Measurements from ENCODE around the gene ABLIM2. TPM values are rescaled to one million over a fixed set of nuclear protein-coding genes. Genes with fewer than 3 reads are reported as not detected.

Gene ABLIM2
- total and polyA plus RNA-seq, 2 of the 4 experiments (the other 2 are of a cell fraction) = under 0.01 to 0.10 TPM

- TF ChIP-seq CEBPB (IDR thresholded peaks at IDR 0.05; ENCODE audit: low read depth, low read length) = no peak
Observed at GRCh38 chr4:8067945-8068896, 90.4 kb downstream of the ABLIM2 start (continued).

- in situ Hi-C loops (cut with MboI; ENCODE audit: low sequenced_read_pairs) (no loop called here), intact Hi-C loops (cut with micrococcal nuclease) (no loop called here), dilution Hi-C loops (cut with HindIII; ENCODE audit: low sequenced_read_pairs, unreplicated experiment) (no loop called here)
- peaks cover 56% of the 10 kb centered on the region for H3K27me3 ChIP-seq (ENCODE audit: control insufficient read depth, insufficient read depth, low read length)
- H2BK5ac ChIP-seq (ENCODE audit: low read depth, low read length, poor library complexity, severe bottlenecking) = no peak overlapping the region
- ATAC-seq (ENCODE audit: low read depth) (no peak), DNase-seq (no peak)
- no peak overlapping the region for H3K4ac ChIP-seq (ENCODE audit: low read depth, low read length)
- H3K14ac ChIP-seq (replicated peaks; ENCODE audit: low read depth, low read length) = no peak overlapping the region
- H2AFZ ChIP-seq (replicated peaks; ENCODE audit: low read length, poor library complexity) = peak overlapping the region; percentile 43
- H4K8ac ChIP-seq (ENCODE audit: low read depth in 2 of 2, low read length in 2 of 2) = no peak overlapping the region
- H3K9me1 ChIP-seq (ENCODE audit: insufficient read depth, low read length) = no peaks in the 10 kb centered on the region; the same call in 1 of the 2 replicates
- no peaks in the 10 kb centered on the region for H3K79me1 ChIP-seq (ENCODE audit: low read depth in 1 of 2, low read length in 2 of 2)
- no peaks in the 10 kb centered on the region for H3K36me3 ChIP-seq (ENCODE audit: control insufficient read depth, insufficient read depth, low read length)
- no peak overlapping the region for H2BK20ac ChIP-seq (ENCODE audit: low read depth, low read length)
- H2BK120ac ChIP-seq (ENCODE audit: low read depth, low read length) = no peak overlapping the region
- no peak overlapping the region for H3K27ac ChIP-seq (ENCODE audit: insufficient read depth, low read length)
- H3K56ac ChIP-seq (ENCODE audit: extremely low read depth, insufficient read depth, low read length) = no peak overlapping the region
- CTCF ChIA-PET = no interaction called here
- no peaks in the 10 kb centered on the region for H3K4me1 ChIP-seq (ENCODE audit: control insufficient read depth, insufficient read depth, low read length)
- H3K4me2 ChIP-seq (ENCODE audit: low read depth, low read length) = no peak overlapping the region
- no TSS peak for BruUV-seq (replicated peaks)
- no peak overlapping the region for H3K9ac ChIP-seq (ENCODE audit: low read depth, low read length)
- peaks cover 19% of the 10 kb centered on the region for H3K9me3 ChIP-seq (ENCODE audit: control insufficient read depth, insufficient read depth, low read length)
- WGBS, 2 experiments (ENCODE audit: extremely low coverage in 2 of 2, insufficient read length in 1 of 2) = 40% methylated on average over 4 of the region's 20 CpGs; no CpG with 5 or more reads in 1 of the 2 experiments
- H2AK9ac ChIP-seq (replicated peaks; ENCODE audit: low read depth, low read length, poor library complexity) = no peak overlapping the region
- TF ChIP-seq MAZ (IDR thresholded peaks at IDR 0.05; ENCODE audit: borderline replicate concordance, low read depth, low read length) (no peak), FOS (IDR thresholded peaks at IDR 0.05; ENCODE audit: low read depth, low read length) (no peak), SMC3 (IDR thresholded peaks at IDR 0.05; ENCODE audit: low read depth, low read length) (no peak), CEBPB (IDR thresholded peaks at IDR 0.05; ENCODE audit: low read depth, low read length) (no peak), MXI1 (IDR thresholded peaks at IDR 0.05; ENCODE audit: borderline replicate concordance, low read depth, low read length) (no peak), POLR2A (IDR thresholded peaks at IDR 0.05; ENCODE audit: low read depth, low read length) (no peak), RAD21 (IDR thresholded peaks at IDR 0.05; ENCODE audit: low read length) (no peak)
- TF ChIP-seq, protein P1, sequence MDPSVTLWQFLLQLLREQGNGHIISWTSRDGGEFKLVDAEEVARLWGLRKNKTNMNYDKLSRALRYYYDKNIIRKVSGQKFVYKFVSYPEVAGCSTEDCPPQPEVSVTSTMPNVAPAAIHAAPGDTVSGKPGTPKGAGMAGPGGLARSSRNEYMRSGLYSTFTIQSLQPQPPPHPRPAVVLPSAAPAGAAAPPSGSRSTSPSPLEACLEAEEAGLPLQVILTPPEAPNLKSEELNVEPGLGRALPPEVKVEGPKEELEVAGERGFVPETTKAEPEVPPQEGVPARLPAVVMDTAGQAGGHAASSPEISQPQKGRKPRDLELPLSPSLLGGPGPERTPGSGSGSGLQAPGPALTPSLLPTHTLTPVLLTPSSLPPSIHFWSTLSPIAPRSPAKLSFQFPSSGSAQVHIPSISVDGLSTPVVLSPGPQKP (IDR thresholded peaks at IDR 0.05; ENCODE audit: borderline replicate concordance, low read depth, low read length) = no peak
- no peak overlapping the region for H2BK15ac ChIP-seq (ENCODE audit: low read depth, low read length)
- POLR2A ChIA-PET (ENCODE audit: unreplicated experiment) = no interaction called here
- H3K18ac ChIP-seq (ENCODE audit: low read depth, low read length) = no peak overlapping the region
- no peak overlapping the region for H3K23ac ChIP-seq (ENCODE audit: low read depth, low read length)
- H2AK5ac ChIP-seq (ENCODE audit: low read depth, low read length) = no peak overlapping the region
- no peak overlapping the region for H4K5ac ChIP-seq (ENCODE audit: low read depth, low read length)
- no peak overlapping the region for H3K4me3 ChIP-seq (ENCODE audit: insufficient read depth, low read depth, low read length)
- H4K91ac ChIP-seq (ENCODE audit: insufficient read depth, low read depth, low read length) = no peak overlapping the region
- H4K20me1 ChIP-seq (ENCODE audit: insufficient read depth, low read length) = no peaks in the 10 kb centered on the region
Observed at GRCh38 chr4:8067274-8067936, 91.2 kb downstream of the ABLIM2 start.
